Panc1 (cell line): Measurements from ENCODE around the gene AP3D1. TPM values are rescaled to one million over a fixed set of nuclear protein-coding genes. Genes with fewer than 3 reads are reported as not detected.

ENCODE experiments used
- ATAC-seq: fragments of 200-7000 bp; cut with Tn5 transposase; 2 replicates; pipeline ENCODE4 v1.9.1; 2020; ENCODE audit warnings: mild to moderate bottlenecking, moderate library complexity
- BruUV-seq: library from RNA; stranded (reverse); fragments of 400-500 nt; replicated peaks from 2 replicates; lab custom pipeline; 2021; lab: Mats Ljungman, UMichigan
- CTCF ChIA-PET: fragments of 300-600 bp; sonication (Branson Sonifier 250); formaldehyde crosslinking; loops from one replicate; lab custom pipeline; 2022; ENCODE audit warnings: antibody characterized with exemption; lab: Charles Lee
- POLR2A ChIA-PET: fragments of 300-600 bp; sonication (Branson Sonifier 250); formaldehyde crosslinking; loops from one replicate; lab custom pipeline; 2022; ENCODE audit warnings: antibody characterized with exemption; lab: Charles Lee
- DNase-seq: peaks from one replicate; pipeline ENCODE4 v3.0.0-alpha.2; 2010; ENCODE audit warnings: low read depth, low spot score
- H3K27ac ChIP-seq: 2 replicates; pipeline ENCODE4 v1.5.1; 2011; ENCODE audit warnings: mild to moderate bottlenecking, low read length, inconsistent platforms
- H3K27me3 ChIP-seq: fragments of 200-500 bp; sonication (Bioruptor generic); 2 replicates; pipeline ENCODE4 v1.6.0; 2014; ENCODE audit warnings: low read length, inconsistent platforms; ENCODE audit not compliant: control insufficient read depth, insufficient read depth
- H3K36me3 ChIP-seq: fragments of 200-500 bp; sonication (Bioruptor generic); 2 replicates; pipeline ENCODE4 v1.5.1; 2014; ENCODE audit warnings: inconsistent platforms, mild to moderate bottlenecking, low read length, moderate library complexity; ENCODE audit not compliant: control insufficient read depth, insufficient read depth
- H3K4me1 ChIP-seq: 2 replicates; pipeline ENCODE4 v1.5.1; 2011; ENCODE audit warnings: inconsistent platforms, mild to moderate bottlenecking, low read length, moderate library complexity; ENCODE audit not compliant: control insufficient read depth, insufficient read depth
- H3K4me3 ChIP-seq, 2 experiments: 2 replicates each; pipeline ENCODE4 v1.5.1; 2011 to 2012; ENCODE audit warnings: low read depth in 2 of 2, low read length in 2 of 2, mild to moderate bottlenecking in 2 of 2, inconsistent platforms in 1 of 2, moderate library complexity in 1 of 2
- H3K9me3 ChIP-seq: fragments of 200-500 bp; sonication (Bioruptor generic); 2 replicates; pipeline ENCODE4 v1.5.1; 2014; ENCODE audit warnings: low read depth, mild to moderate bottlenecking, inconsistent platforms, low read length, moderate library complexity; ENCODE audit not compliant: control insufficient read depth, insufficient read depth
- POLR2AphosphoS5 ChIP-seq: IDR thresholded peaks from 2 replicates; pipeline ENCODE4 v1.6.1; 2012; ENCODE audit warnings: mild to moderate bottlenecking, low read depth, low read length, moderate library complexity
- SIN3A ChIP-seq: IDR thresholded peaks from 2 replicates; pipeline ENCODE4 v1.6.1; 2012; ENCODE audit warnings: low read depth, mild to moderate bottlenecking, low read length, moderate library complexity, borderline replicate concordance; ENCODE audit not compliant: insufficient read depth
- TCF7L2 ChIP-seq: IDR thresholded peaks from 2 replicates; pipeline ENCODE4 v1.6.1; 2011; ENCODE audit warnings: mild to moderate bottlenecking, low read depth, low read length, inconsistent platforms
- in situ Hi-C: cut with HindIII; loops from 2 replicates; pipeline ENCODE4 v1.10.0; 2016; ENCODE audit warnings: low sequenced_read_pairs, low pct_unique_long_range_greater_than_20kb
- intact Hi-C: fragments of 100-400 bp; cut with micrococcal nuclease; formaldehyde crosslinking; loops from one replicate; pipeline ENCODE4 v1.10.0; 2022; ENCODE audit not compliant: unreplicated experiment
- total RNA-seq: library from RNA; stranded (reverse); gene quantifications from one replicate; pipeline ENCODE4 v1.2.1, GENCODE V29; 2021; ENCODE audit not compliant: unreplicated experiment
- TF ChIP-seq, protein P1 (sequence below): fragments of 450-650 bp; IDR thresholded peaks from 2 replicates; pipeline ENCODE4 v1.5.1; 2017; ENCODE audit warnings: mild to moderate bottlenecking
- TF ChIP-seq, protein P2 (sequence below), 2 experiments: IDR thresholded peaks; 2 replicates each; pipeline ENCODE4 v1.6.1; 2011 to 2012; ENCODE audit warnings: low read depth in 2 of 2, control low read depth in 1 of 2, low read length in 1 of 2, mild to moderate bottlenecking in 1 of 2, moderate library complexity in 1 of 2; ENCODE audit not compliant: insufficient read depth in 1 of 2

AP3D1 gene
- total RNA-seq, 1 experiment from 2014 or later = 167 TPM

DNA sequence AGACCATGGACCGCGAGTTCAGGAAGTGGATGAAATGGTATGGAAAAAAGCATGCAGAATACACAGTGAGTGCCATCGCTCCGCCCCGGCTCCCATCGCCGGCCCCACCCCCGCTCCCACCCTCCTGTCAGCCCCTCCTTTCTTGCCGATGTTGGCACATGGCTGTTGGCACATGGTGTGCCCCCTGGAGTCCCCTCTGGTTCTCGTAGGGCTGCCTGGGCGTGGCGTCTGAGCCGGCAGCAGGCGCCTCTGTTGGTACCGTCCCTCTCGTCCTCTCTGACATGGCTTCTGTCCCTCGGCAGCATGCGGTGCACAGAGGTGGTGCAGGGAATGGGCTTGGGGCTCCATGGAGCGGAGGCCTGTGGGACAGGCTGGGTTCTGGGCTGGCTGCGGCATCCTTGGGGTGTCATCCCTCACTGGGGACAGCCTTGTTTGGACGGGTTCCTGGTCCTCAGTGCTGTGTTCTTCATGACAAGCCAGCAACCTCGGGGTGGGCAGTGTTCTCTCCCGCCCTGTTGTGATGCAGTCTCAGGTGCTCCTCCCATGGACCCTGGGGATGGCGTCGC, 43.2 kb upstream of the AP3D1 start:
- in situ Hi-C loops = no loop called here
- ATAC-seq = no peak
- no peak for TF ChIP-seq SIN3A
- TF ChIP-seq TCF7L2 = no peak
- TF ChIP-seq, protein P1, sequence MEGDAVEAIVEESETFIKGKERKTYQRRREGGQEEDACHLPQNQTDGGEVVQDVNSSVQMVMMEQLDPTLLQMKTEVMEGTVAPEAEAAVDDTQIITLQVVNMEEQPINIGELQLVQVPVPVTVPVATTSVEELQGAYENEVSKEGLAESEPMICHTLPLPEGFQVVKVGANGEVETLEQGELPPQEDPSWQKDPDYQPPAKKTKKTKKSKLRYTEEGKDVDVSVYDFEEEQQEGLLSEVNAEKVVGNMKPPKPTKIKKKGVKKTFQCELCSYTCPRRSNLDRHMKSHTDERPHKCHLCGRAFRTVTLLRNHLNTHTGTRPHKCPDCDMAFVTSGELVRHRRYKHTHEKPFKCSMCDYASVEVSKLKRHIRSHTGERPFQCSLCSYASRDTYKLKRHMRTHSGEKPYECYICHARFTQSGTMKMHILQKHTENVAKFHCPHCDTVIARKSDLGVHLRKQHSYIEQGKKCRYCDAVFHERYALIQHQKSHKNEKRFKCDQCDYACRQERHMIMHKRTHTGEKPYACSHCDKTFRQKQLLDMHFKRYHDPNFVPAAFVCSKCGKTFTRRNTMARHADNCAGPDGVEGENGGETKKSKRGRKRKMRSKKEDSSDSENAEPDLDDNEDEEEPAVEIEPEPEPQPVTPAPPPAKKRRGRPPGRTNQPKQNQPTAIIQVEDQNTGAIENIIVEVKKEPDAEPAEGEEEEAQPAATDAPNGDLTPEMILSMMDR = no peak
- no peak for TF ChIP-seq POLR2AphosphoS5
- TF ChIP-seq, protein P2, sequence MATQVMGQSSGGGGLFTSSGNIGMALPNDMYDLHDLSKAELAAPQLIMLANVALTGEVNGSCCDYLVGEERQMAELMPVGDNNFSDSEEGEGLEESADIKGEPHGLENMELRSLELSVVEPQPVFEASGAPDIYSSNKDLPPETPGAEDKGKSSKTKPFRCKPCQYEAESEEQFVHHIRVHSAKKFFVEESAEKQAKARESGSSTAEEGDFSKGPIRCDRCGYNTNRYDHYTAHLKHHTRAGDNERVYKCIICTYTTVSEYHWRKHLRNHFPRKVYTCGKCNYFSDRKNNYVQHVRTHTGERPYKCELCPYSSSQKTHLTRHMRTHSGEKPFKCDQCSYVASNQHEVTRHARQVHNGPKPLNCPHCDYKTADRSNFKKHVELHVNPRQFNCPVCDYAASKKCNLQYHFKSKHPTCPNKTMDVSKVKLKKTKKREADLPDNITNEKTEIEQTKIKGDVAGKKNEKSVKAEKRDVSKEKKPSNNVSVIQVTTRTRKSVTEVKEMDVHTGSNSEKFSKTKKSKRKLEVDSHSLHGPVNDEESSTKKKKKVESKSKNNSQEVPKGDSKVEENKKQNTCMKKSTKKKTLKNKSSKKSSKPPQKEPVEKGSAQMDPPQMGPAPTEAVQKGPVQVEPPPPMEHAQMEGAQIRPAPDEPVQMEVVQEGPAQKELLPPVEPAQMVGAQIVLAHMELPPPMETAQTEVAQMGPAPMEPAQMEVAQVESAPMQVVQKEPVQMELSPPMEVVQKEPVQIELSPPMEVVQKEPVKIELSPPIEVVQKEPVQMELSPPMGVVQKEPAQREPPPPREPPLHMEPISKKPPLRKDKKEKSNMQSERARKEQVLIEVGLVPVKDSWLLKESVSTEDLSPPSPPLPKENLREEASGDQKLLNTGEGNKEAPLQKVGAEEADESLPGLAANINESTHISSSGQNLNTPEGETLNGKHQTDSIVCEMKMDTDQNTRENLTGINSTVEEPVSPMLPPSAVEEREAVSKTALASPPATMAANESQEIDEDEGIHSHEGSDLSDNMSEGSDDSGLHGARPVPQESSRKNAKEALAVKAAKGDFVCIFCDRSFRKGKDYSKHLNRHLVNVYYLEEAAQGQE (IDR thresholded peaks at IDR 0.05; ENCODE audit: insufficient read depth in 1 of 2, low read depth in 2 of 2, low read length in 1 of 2) = no peak
- POLR2A ChIA-PET = no interaction called here
- no peaks in the 10 kb centered on the region for H3K36me3 ChIP-seq
- no peak for DNase-seq
- no TSS peak for BruUV-seq
- no peaks in the 10 kb centered on the region for H3K9me3 ChIP-seq
- H3K27me3 ChIP-seq = no peaks in the 10 kb centered on the region
- intact Hi-C loops = no loop called here
- no peaks in the 10 kb centered on the region for H3K4me1 ChIP-seq
- H3K27ac ChIP-seq = no peak overlapping the region
- CTCF ChIA-PET = no interaction called here
- no peak overlapping the region for H3K4me3 ChIP-seq

DNA sequence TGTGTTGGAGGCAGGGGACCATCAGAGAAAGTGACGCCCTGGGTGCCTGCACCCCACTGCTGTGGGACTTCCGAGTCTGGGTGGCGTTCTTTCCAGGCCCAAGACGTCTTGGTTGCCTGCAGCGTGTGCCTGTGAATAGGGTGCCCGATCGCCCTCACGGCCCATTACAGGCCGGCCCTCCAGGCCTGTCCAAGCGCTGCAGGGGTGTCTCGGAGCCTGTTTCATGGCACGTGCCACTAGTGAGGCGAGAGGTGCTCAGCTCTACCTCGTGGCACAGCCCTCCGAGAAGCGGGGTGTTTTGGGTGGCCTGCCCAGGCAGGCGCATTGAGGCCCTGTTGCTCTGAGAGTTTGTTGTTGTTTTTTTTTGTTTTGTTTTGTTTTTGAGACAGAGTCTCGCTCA, 42.4 kb upstream of the AP3D1 start:
- no peak overlapping the region for H3K4me3 ChIP-seq
- H3K27me3 ChIP-seq = no peaks in the 10 kb centered on the region
- ChIA-PET POLR2A (no interaction called here), CTCF (no interaction called here)
- H3K9me3 ChIP-seq = no peaks in the 10 kb centered on the region
- in situ Hi-C loops = no loop called here
- no peak overlapping the region for H3K27ac ChIP-seq
- ATAC-seq (no peak), DNase-seq (no peak)
- intact Hi-C loops = no loop called here
- TF ChIP-seq TCF7L2 = no peak
- TF ChIP-seq SIN3A = no peak
- TF ChIP-seq, protein P2 (IDR thresholded peaks at IDR 0.05; ENCODE audit: insufficient read depth in 1 of 2, low read depth in 2 of 2, low read length in 1 of 2) = no peak
- TF ChIP-seq, protein P1 = no peak
- TF ChIP-seq POLR2AphosphoS5 = no peak
- no peaks in the 10 kb centered on the region; the same call in 1 of the 2 replicates for H3K36me3 ChIP-seq
- no peaks in the 10 kb centered on the region for H3K4me1 ChIP-seq
- BruUV-seq = no TSS peak
